IPS-20b (cell line): ENCODE results near the gene MS4A6E.
"Not testable (repeated sequence)": the region's sequence is repeated elsewhere in the genome, so short reads cannot be mapped to it uniquely, and the experiment has no call there.

Experiments used
- H3K27ac ChIP-seq: one replicate; pipeline ENCODE4 v1.5.1; 2013; ENCODE audit warnings: low read length
- H3K27me3 ChIP-seq: 2 replicates; pipeline ENCODE4 v1.6.1; 2013; ENCODE audit warnings: mild to moderate bottlenecking, low read length, inconsistent platforms; ENCODE audit not compliant: insufficient read depth
- H3K36me3 ChIP-seq: 2 replicates; pipeline ENCODE4 v1.6.1; 2013; ENCODE audit warnings: low read depth, mild to moderate bottlenecking, inconsistent platforms, low read length, moderate library complexity; ENCODE audit not compliant: insufficient read depth
- H3K4me1 ChIP-seq: 2 replicates; pipeline ENCODE4 v1.6.1; 2013; ENCODE audit warnings: mild to moderate bottlenecking, control low read depth, inconsistent platforms, low read length, moderate library complexity; ENCODE audit not compliant: insufficient read depth
- H3K4me3 ChIP-seq: 2 replicates; pipeline ENCODE4 v1.5.1; 2013; ENCODE audit warnings: mild to moderate bottlenecking, low read length, inconsistent platforms
- H3K9ac ChIP-seq: 2 replicates; pipeline ENCODE4 v1.6.1; 2013; ENCODE audit warnings: low read depth, mild to moderate bottlenecking, inconsistent platforms, low read length, moderate library complexity
- H3K9me3 ChIP-seq: 2 replicates; pipeline ENCODE4 v1.6.1; 2013; ENCODE audit warnings: mild to moderate bottlenecking, low read depth, low read length, inconsistent platforms; ENCODE audit not compliant: insufficient read depth

MS4A6E gene

GRCh38 chr11:60363542-60364470 is 36.8 kb downstream of the MS4A6E start:
- Histone ChIP-seq H3K36me3 (no peaks in the 10 kb centered on the region), H3K9me3 (peaks cover 22% of the 10 kb centered on the region), H3K4me3 (peak overlapping the region; percentile 47; the same call in 1 of the 2 replicates)

GRCh38 chr11:60366262-60366904 is 39.3 kb downstream of the MS4A6E start:
- H3K4me3 ChIP-seq, H3K27me3 ChIP-seq, H3K9me3 ChIP-seq, H3K27ac ChIP-seq, H3K36me3 ChIP-seq, H3K9ac ChIP-seq: not testable (repeated sequence)
- H3K4me1 ChIP-seq: peaks cover 10% of the 10 kb centered on the region

More at GRCh38 chr11:60363542-60364470, 36.8 kb downstream of the MS4A6E start:
- H3K4me1 ChIP-seq: peaks cover 10% of the 10 kb centered on the region
- H3K27ac ChIP-seq: peak overlapping the region; percentile 67
- no peaks in the 10 kb centered on the region for H3K27me3 ChIP-seq
- peak overlapping the region; percentile 61; the same call in 1 of the 2 replicates for H3K9ac ChIP-seq

- H3K36me3 ChIP-seq: no peaks in the 10 kb centered on the region
- peaks cover 10% of the 10 kb centered on the region for H3K4me1 ChIP-seq
- H3K9me3 ChIP-seq: no peaks in the 10 kb centered on the region
- H3K4me3 ChIP-seq: no peak overlapping the region
- H3K27me3 ChIP-seq: no peaks in the 10 kb centered on the region
- no peak overlapping the region for H3K9ac ChIP-seq
- no peak overlapping the region for H3K27ac ChIP-seq
Observed at GRCh38 chr11:60367009-60367408, 40.0 kb downstream of the MS4A6E start.

GRCh38 chr11:60367896-60368295 is 40.8 kb downstream of the MS4A6E start:
- Histone ChIP-seq H3K27ac (no peak overlapping the region), H3K4me3 (no peak overlapping the region), H3K4me1 (peaks cover 10% of the 10 kb centered on the region), H3K9ac (no peak overlapping the region), H3K27me3 (no peaks in the 10 kb centered on the region), H3K9me3 (no peaks in the 10 kb centered on the region), H3K36me3 (no peaks in the 10 kb centered on the region)

GRCh38 chr11:60370252-60370810 is 43.3 kb downstream of the MS4A6E start:
- H3K36me3 ChIP-seq: no peaks in the 10 kb centered on the region
- H3K9ac ChIP-seq: no peak overlapping the region
- no peaks in the 10 kb centered on the region for H3K27me3 ChIP-seq
- no peaks in the 10 kb centered on the region for H3K9me3 ChIP-seq
- H3K4me3 ChIP-seq: no peak overlapping the region
- H3K27ac ChIP-seq: no peak overlapping the region
- no peaks in the 10 kb centered on the region; the same call in 1 of the 2 replicates for H3K4me1 ChIP-seq

- Histone ChIP-seq H3K9me3 (no peaks in the 10 kb centered on the region), H3K9ac (no peak overlapping the region), H3K27ac (no peak overlapping the region), H3K27me3 (no peaks in the 10 kb centered on the region), H3K4me1 (no peaks in the 10 kb centered on the region; the same call in 1 of the 2 replicates), H3K4me3 (no peak overlapping the region), H3K36me3 (no peaks in the 10 kb centered on the region)
Observed at GRCh38 chr11:60370811-60371298, 43.8 kb downstream of the MS4A6E start.

GRCh38 chr11:60371386-60371785 is 44.3 kb downstream of the MS4A6E start:
- Histone ChIP-seq H3K27me3 (no peaks in the 10 kb centered on the region), H3K4me1 (no peaks in the 10 kb centered on the region; the same call in 1 of the 2 replicates), H3K9ac (no peak overlapping the region), H3K27ac (no peak overlapping the region), H3K4me3 (no peak overlapping the region), H3K36me3 (no peaks in the 10 kb centered on the region), H3K9me3 (no peaks in the 10 kb centered on the region)

- Histone ChIP-seq H3K27me3 (no peaks in the 10 kb centered on the region), H3K27ac (no peak overlapping the region), H3K9ac (no peak overlapping the region), H3K4me3 (no peak overlapping the region), H3K36me3 (no peaks in the 10 kb centered on the region), H3K4me1 (no peaks in the 10 kb centered on the region; the same call in 1 of the 2 replicates), H3K9me3 (no peaks in the 10 kb centered on the region)
Observed at GRCh38 chr11:60371854-60372253, 44.8 kb downstream of the MS4A6E start.

GRCh38 chr11:60372767-60373166 is 45.7 kb downstream of the MS4A6E start:
- Histone ChIP-seq H3K9me3 (no peaks in the 10 kb centered on the region), H3K9ac (no peak overlapping the region), H3K27ac (no peak overlapping the region), H3K4me3 (no peak overlapping the region), H3K4me1 (no peaks in the 10 kb centered on the region; the same call in 1 of the 2 replicates), H3K27me3 (no peaks in the 10 kb centered on the region), H3K36me3 (no peaks in the 10 kb centered on the region)

- Histone ChIP-seq H3K4me3 (no peak overlapping the region), H3K27me3 (no peaks in the 10 kb centered on the region), H3K36me3 (no peaks in the 10 kb centered on the region), H3K4me1 (no peaks in the 10 kb centered on the region), H3K27ac (no peak overlapping the region), H3K9me3 (no peaks in the 10 kb centered on the region), H3K9ac (no peak overlapping the region)
Observed at GRCh38 chr11:60375316-60375715, 48.3 kb downstream of the MS4A6E start.

- H3K36me3 ChIP-seq: no peaks in the 10 kb centered on the region
- H3K27ac ChIP-seq: no peak overlapping the region
- no peak overlapping the region for H3K9ac ChIP-seq
- no peaks in the 10 kb centered on the region for H3K9me3 ChIP-seq
- H3K4me1 ChIP-seq: no peaks in the 10 kb centered on the region
- no peaks in the 10 kb centered on the region for H3K27me3 ChIP-seq
- no peak overlapping the region for H3K4me3 ChIP-seq
Observed at GRCh38 chr11:60376601-60377000, 49.5 kb downstream of the MS4A6E start.
